Measurements from ENCODE around the gene IGLL1.
"Not testable (repeated sequence)": the region's sequence is repeated elsewhere in the genome, so short reads cannot be mapped to it uniquely, and the experiment has no call there.

The IGLL1 gene

DNA sequence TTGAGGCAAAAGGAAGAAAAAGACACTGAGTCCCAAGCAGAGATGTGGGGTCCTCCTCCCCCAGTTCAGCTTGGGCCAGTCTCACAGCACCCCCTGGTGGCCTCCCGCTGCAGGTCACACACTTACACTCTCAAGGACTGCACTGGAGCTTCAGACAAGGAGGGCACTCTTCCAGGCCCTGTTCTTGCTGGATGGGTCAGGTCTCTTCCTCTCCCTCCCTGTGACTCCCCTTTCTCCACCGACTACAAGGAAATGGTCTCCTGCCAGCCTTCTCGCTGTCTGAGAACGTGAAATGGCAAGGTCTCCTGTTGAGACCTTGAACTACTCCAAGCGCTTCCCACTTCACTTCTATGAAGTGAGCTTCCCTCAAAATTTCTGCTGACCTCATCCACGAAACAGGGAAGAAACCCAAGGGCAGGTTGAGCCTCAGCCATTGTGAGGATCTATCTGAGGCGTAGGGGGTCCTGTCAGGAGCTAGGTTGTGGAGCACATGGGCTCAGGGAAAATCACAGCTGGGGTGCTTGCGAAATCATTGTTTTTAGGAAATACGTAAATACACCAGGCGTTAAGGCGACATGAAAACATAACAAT lies 11.2 kb upstream of the IGLL1 start:
- peak; percentile 23 for DNase-seq (ENCODE audit: low read depth)

DNA sequence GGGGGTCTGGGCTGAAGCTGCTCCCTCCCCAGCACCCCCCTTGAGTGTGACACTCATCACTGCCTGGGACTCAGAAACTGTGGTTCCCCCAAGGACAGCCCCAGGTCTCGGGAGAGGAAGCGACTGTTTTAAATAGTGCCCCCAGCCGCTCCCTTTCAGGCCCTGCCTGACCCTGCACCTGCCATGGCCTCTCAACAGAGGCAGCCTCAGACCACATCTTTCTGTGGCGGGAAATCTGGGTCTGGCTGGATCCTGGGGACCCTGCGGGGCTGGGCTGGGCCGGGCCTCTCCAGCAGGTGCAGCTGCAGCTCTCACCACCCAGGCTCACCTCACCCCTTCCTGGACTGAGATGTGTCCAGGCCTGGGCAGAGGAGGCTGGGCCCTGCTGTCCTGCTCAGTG lies 3.7 kb upstream of the IGLL1 start:
- DNase-seq (ENCODE audit: low read depth), result no peak

DNA sequence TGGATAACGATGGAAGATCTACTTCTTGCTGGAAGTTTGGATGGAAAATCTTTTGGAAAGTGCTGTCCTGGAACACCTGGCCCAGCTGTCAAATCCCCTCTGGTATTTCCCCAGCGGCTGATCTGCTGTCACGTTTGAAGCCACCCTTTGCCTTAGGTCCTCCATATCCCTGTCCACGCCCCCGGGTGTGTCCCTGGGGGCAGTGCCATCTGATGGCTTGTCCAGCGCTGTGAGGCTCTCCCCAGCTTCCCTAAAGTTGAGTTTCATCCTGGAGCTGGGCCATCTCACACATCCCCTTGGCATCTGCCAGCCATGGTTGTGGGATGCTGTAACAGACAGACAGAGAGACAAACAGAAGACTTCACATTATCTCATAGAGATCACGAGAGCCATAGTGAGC lies 3.1 kb upstream of the IGLL1 start:
- DNase-seq (ENCODE audit: low read depth), result no peak

DNA sequence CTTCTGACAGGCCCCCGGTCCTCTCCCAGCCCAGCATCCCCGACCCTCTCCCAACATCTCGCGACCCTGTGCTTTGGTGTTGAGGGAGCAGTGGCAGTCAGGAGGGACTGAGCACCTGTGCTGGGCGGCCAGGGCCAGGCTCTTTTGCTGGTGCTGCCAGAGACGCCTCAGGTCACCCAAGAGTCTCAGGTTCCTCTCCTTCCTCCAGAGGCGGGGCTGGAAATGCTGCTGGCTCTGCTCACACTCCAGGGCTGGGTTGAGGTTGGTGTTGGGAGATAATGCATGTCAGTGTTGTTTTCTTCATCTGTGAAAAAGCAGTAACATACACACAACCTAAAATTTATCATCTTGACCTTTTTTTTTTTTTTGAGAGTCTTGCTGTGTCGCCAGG lies 1.2 kb upstream of the IGLL1 start:
- no peak for DNase-seq (ENCODE audit: low read depth)

DNA sequence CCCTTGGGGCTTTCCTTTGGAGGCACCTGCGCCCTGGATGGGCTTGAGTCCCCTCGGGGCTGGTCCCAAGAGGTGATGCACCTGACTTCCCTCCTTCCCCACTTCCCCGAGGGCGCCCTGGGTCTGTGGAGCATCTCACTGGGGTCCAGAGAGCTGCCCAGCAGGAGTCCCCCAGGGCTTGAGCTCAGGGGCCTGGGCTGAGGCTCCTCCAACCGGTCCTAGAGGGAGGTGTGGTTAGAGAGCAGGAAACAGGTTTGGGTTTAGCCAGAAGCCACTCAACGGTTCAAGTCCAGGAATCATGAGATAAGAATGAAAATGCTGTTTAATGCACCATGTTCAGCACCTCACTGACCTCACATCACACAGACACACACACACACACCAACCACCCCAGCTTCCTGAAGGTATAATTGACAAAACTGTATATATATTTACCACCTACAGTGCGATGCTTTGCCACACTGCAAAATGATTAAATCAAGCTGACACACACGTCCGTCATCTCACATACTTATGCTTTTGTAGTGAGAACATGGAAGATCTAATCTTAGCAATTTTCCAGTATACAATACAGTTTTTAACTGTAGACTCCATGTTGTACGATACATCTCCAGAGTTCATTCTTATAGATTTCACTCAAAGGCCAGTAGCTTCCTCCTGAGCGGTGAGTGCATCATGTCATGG lies 628 bp upstream of the IGLL1 start:
- DNase-seq (ENCODE audit: low read depth), result no peak

DNA sequence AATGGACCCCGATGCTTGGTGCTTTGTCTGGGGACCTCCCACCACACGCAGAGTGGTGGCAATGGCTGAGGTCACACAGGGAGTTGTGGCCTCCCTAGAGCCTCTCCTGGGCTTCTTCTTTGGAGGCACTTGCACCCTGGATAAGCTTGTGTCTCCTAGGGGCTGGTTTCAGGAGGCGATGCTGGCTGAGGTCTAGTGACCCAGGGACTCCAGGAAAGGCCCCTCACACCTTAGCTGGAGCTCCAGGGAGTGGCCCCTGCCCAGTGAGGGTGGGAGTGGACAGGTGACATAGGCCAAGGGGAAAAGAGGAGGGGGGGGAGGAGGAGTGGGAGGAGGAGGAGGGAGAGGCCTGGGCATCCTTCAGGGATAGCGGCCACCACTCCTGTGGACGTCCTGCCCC lies 810 bp downstream of the IGLL1 start:
- no peak for DNase-seq (ENCODE audit: low read depth)

DNA sequence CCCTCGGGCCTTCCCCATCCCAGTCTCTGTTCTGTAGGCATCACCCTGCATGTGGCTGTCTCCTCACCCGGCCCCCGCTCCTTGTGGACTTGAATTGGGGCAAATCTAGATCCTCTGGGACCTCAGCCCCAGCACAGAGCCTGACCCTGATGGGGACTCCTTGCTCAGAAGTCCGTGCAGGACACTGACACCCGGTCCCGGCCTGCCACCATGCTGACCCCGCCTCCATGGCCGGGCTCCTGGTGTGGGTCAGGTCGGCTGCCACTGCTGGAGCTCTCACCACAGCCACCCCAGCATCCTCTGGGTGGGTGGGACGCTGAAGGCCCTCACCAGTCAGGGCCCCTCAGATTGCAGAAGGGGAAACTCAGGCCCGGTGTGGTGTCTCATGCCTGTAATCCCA lies 1.8 kb downstream of the IGLL1 start:
- DNase-seq (ENCODE audit: low read depth), result no peak

DNA sequence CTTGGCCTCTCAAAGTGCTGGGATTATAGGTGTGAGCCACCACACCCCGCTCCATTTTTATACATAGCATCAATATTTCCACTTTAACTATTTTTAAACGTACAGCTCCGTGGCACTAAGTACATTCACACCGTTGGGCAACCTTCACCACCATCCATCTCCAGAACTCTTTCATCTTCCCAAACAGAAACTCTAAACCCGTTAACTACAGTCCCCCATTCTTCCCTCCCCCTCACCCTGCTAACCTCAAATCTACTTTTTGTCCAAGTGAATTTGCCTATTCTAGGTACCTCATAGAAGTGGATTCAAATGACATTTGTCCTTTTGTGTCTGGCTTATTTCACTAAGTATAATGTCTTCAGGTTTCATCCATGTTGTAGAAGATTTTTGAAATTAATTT lies 3.4 kb downstream of the IGLL1 start:
- no peak for DNase-seq (ENCODE audit: low read depth)

DNA sequence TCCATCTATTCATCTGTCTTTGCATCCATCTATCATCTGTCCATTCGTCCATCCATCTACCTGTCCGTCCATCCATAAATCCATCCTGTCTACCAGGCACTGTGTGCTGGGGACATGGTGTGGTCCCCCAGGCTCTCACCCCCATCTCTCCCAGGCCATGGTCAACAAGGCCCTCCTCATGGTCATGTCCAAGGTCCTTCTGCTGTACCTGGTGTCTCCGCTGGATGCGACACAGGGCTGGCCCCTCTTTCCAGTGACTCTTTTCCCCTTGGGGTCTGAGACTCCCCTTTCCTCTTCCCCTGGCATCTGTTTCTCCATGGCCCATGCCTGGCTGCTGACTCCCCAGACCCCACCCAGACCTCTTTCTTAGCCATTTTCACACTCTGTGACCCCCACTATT lies 4.5 kb downstream of the IGLL1 start:
- DNase-seq (ENCODE audit: low read depth), result no peak

DNA sequence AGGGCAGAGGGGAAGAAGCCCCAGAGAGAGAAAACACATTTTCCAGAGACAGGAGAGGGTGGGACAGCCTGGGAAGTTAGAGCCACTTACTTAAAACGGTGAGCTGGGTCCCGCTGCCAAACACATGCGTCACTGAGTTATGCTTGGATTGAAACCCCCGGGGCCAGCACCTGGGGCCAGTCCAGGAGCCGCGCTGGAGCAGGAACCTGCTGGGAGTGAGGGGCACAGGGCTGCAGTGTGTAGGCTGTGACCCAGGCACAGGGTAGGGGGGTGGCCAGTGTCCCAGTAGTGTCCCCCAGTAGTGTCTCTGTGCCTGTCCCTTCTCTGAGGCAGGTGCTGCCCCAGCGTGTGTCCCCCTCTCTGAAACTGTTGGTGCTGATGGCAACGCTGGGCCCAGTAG lies 5.2 kb downstream of the IGLL1 start:
- no peak for DNase-seq (ENCODE audit: low read depth)

DNA sequence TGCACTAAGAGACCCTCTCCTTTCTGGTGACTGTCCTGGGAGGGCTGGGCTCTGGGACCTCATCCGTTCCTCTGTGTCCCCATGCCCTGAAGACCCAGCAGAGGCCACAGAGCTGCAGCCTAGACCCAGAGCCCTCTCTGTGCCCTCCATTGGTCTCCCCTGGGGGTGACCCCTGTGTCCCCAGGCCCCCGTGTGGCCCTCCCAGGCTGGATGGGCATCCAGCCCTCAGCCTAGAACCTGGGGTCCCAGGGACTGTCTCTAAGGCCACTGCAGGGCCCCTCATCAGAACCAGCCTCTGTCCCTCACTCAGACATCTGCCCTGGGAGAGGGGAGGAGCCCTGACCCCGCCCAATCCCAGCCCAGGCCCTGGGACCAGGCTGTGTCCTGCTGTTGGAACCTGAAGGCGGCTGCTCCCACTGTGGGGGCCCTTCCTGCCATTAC lies 5.7 kb downstream of the IGLL1 start:
- DNase-seq (ENCODE audit: low read depth), result no peak

DNA sequence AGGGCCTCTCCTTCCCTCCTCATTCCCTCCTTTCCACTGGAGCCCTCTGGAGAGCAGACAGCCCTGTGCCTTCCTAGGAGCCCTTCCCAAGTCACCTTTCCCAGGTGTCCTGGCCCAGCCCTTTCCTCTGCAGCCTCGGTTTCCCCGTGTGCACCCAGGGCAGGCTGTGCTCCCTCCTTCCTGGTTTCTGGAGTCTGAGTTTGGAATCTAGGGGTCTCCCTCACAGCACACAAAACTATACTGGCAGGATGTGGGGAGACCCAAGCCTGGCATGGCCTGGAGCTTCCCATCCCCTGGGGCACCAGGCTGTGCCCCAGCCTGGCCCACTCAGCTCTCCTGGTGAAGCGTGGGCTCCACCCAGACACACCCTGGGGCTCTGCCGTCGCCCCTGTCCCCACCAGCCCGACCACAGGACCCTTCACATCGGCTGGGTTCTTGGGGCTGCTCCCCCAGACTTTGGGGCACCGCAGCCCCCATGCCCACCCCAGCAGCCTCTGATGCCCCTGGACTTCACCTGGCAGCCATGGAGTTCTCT lies 6.3 kb downstream of the IGLL1 start:
- not testable (repeated sequence) for DNase-seq (ENCODE audit: low read depth)

DNA sequence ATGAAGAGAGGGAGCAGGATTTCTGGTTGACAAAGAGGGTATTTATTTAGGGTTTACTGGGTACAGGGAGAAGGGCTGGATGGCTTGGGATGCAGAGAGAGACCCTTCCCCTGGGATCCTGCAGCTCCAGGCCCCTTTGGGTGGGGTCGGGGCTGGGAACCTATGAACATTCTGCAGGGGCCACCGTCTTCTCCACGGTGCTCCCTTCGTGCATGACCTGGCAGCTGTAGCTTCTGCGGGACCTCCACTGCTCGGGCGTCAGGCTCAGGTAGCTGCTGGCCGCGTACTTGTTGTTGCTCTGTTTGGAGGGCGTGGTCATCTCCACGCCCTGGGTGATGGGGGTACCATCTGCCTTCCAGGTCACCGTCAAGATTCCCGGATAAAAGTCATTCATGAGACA lies 7.0 kb downstream of the IGLL1 start:
- not testable (repeated sequence) for DNase-seq (ENCODE audit: low read depth)

DNA sequence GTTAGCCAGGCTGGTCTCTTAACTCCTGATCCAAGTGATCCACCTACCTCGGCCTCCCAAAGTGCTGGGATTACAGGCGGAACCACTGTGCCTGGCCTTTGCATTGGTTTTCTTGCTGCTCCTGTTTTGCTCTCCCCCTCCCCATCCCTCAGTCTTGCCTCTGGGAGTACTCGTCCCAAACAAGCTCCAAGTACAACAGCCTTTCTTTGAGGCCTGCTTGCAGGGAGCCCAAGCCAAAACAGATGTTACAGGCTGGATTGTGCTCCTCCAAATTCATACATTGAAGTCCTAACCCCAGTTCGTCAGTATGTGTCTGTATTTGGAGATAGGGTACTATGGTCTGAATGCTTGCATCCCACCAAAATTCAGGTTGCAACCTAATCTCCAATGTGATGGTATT lies 8.6 kb downstream of the IGLL1 start:
- no peak for DNase-seq (ENCODE audit: low read depth)

DNA sequence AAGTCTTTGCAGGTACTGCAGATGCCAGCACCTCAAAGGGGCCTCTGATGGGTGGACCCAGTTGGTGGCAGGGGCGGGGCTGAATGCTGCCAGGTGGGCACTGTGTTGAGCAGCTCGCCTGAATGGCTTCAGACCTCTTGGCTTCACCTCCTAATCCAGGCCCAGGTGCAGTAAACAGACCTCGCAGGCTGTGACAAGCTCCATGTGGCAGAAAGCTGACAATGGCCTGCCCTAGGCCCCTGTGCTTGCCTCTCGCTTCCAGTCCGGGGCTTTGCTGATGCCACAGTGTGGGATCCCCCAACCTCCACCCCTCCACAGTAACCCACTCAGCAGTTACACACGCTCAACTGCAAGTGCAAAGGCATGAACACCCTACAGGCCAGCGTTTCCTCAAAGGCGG lies 9.4 kb downstream of the IGLL1 start:
- no peak for DNase-seq (ENCODE audit: low read depth)

DNA sequence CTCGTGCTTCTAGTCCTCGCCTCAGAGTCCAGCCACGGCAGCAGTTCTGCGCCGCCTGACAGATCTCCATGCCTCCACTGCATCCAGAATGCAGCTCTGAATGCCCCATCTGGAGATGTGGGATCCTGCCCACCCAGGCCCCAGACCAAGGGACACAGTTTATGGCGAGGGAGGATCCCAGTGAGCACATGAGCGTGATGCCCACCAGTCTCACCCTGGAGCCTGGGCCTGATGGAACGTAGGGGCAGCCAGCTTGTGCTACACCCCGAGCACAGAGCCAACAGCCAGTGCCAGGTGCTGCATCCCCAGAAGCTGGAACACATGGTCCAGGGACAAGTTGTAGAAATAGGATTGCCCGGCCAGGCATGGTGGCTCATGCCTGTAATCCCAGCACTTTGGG lies 10.4 kb downstream of the IGLL1 start:
- no peak for DNase-seq (ENCODE audit: low read depth)

DNA sequence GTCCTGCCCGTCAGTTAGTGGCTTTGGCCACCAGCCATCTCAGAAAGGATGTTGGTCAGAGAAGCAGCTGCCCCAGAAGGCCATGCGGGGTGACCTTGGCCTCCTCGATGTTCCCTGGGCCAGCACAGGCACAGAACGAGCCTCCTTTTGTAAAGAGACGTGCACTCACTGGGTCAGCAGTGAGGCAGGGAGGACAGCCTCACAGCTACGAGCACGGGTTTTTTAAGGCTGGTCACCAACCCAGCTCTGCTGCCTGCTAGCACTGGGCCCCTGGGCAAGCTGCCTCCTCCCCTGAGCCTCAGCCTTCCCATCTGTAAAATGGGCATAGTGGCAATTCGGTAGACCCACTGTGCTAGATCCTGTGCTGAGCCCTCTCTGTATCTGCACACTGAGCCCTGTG lies 10.8 kb downstream of the IGLL1 start:
- no peak for DNase-seq (ENCODE audit: low read depth)

DNA sequence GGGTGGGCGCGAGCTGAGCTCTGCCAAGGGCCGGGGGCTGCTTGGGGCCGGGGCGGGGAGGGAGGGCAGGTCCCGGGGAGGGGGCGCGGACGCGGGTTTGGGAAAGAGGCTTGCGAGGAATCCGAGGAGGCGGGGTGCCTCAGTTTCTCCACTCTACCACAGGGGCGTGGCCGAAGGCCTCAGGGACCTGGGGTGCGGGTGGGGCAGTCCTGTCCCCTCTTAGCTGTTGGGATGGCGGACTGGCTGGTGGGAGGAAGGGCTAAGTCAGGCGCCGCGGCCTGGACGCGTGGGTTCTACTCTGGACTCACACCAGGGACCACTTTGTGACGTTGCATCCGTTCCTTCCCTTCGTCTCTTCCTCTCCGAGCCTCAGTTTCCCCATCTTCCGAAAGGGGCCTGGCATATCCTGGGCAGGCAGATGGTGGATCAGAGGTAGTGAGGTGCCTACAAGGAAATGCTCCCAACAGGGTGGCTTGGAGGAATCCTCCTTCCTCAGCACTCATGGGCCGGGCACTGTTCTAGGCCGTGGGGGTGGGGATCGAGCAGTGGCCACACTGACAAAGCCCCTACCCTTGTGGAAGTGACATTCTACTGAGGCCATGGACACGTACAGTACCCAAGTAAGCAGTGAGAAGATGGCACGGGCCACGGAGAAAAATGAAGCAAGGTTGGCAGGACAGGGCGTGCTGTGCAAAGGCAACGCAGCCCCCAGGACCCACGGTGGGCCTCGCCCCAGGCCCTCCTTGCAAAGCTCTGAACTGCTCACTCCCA lies 13.2 kb downstream of the IGLL1 start:
- no peak for DNase-seq (ENCODE audit: low read depth)

DNA sequence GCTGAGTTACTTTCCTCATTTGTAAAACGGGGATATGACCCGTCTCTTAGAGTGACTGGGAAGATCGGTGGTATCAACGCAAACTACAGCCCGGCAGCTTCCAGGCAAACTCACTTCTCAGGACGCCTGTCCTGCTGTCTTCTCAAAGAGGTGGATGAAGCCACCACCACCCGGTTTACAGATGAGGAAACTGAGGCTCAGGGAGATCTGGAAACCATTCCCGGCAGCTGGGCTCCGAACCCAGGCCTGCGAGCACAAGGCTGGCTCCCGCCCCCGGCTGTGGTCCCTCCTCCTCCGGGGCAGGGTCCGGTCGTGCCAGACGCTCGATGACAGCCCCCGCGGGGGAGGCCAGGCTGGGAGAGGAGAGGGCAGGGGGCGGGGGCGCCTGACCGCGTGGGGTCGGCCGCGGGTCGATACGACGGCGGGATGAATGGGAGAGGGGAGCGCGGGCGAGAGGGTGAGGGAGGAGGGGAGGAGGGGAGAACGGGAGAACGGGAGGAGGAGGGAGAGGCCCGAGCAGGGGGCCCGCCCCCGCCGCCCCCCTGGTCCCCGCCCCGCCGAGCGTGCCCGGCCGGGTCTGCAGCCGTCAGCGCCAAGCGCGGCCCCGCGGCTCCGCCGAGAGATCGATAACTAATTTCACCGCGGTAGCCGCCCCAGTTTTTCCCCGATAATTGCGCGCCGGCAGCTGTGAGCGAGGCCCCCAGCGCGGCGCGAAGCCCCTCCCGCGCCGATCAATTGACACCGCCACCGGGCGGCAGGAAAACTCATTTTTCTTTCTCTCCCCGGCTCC lies 14.0 kb downstream of the IGLL1 start:
- DNase-seq (ENCODE audit: low read depth), result no peak

DNA sequence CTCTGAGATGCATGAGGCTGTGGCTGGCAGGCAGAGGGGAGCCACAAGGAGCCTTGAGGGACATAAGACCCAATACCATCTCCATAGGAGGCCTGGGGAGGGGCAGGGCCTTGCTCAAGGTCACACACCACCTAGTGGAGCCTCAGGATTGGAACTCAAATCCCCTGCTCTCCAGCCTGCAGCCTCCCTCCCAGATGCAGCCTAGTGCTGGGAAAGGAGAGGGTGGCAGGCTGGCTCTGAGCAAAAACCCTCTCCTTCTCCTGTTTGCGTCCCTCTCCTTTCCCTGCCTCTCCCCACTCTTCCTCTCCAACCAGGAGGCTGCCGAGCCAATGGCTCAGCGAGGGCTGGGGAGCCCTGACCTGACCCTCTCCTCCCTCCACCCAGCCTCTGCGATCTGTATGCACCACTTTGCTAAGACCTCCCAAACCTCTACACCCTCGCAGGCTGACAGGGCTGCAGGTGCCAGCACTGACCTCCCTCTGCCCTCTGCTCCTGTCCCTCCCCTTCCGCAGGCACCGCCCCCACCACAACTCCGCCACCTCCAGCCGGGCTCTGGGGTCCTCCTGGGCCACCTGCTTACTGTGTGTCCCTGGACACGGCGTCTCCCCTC lies 14.7 kb downstream of the IGLL1 start:
- no peak for DNase-seq (ENCODE audit: low read depth)

DNA sequence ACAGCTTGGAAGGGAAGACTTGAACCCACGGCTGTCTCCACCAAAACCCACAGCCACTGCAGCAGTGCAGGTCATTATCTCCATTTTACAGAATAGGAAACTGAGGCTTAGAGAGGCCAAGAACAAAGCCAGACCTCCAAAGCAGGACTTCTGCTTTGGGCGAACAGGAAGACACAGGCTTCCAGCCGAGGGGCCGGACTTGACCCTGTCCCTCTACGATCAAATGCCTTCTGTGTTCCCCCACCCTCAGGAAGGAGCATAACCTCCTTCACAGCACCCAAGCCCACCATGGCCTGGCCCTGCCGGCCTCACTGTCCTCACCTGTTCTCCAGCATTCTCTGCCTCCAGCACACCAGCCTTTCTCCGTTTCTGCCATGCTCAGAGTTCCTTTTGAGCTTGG lies 15.8 kb downstream of the IGLL1 start:
- no peak for DNase-seq (ENCODE audit: low read depth)

DNA sequence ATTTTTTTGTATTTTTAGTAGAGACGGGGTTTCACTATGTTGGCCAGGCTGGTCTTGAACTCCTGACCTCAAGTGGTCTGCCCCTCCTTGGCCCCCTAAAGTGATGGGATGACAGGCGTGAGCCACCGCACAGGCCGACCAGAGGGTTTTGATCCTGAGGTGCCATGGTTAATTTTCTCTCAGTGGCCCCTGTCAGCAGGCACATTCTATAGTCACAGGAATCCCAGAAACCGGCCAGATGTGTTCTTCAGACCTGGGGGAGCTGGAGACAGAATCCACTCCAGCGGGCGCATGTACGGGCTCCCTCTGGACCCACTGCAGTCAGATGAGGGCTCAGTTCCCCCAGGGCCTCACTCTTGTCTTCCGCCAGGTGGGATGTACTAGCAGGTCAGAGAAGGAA lies 17.0 kb downstream of the IGLL1 start:
- no peak for DNase-seq (ENCODE audit: low read depth)
